Endothelial cell of hepatic sinusoid (primary cell): ENCODE data around the gene MYB.

Experiments used
- in situ Hi-C: cut with HindIII; loops from 2 replicates; pipeline ENCODE4 v1.10.0; 2017; ENCODE audit warnings: low sequenced_read_pairs

Gene MYB

DNA sequence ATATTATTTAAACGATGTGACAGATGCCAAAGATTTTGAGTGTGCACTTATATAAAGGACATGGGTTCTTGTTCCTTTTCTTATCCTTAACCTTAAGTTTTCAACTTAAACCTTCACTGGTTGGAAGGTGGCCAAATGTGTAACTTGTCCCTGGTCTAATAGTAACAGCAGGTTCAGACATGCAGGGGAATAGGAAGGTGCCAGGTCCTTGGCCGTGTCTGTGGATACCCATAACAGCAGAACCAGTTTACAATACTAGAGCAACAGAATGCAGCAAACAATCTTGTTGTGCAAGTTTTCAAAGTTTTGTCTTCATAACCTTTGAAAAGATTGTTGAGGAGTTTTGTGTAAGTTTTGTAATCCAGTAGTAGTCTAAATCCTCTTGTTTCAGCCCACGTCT is 4.4 kb downstream of the MYB start:
- in situ Hi-C loops, result no loop called here

DNA sequence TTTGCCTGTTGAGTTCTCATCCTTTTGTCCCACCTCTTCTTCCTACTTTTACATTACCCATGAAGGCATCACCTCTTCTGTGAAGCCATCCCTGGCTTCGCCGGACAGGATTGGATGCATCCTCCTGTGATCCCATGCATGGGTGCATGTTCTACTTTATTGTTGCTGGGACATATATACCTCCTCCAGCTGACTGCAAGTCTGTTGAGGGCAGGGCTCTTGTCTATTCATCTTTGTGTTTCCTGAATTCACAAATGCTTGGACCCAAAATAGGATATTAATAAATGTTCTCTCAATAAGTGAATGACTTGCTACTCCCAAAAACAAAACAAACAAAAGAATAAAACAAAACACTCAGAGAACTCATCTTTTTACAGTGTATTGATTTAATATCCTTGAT is 5.1 kb downstream of the MYB start:
- in situ Hi-C loops, result no loop called here

DNA sequence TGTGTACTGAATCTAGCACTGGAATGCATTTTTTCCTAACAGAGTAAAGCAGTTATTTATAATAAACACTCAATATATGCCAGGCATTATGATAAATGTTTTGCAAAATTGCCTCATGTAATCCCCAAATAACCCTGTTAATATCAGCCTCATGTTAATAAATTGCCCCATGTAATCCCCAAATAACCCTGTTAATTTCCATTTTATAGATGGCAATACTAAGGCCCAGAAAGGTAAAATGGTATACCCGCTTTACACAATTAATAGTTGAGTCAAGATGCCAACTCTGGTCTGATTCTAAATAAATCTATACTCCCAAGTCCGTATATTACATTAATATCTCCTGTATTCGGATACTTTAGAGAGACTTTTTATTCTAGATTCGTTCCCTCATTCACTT is 6.3 kb downstream of the MYB start:
- in situ Hi-C loops, result no loop called here

DNA sequence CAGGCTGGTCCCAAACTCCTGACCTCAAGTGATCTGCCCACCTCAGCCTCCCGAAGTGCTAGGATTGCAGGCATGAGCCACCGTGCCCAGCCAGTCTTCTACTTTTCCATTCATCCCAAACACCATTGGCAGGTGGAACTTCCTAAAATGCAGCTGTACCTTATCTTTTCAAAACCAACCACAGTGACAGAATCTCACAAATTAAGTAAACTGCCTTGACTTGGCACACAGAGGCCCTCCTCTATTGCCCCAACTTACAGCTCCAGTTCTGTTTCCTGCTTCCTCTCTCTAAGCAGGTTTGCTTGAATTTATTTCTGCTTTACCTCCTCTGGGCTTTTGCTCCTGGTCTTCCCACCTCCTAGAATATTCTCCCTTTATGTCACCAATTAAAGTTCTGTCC is 7.6 kb downstream of the MYB start:
- in situ Hi-C loops, result no loop called here

DNA sequence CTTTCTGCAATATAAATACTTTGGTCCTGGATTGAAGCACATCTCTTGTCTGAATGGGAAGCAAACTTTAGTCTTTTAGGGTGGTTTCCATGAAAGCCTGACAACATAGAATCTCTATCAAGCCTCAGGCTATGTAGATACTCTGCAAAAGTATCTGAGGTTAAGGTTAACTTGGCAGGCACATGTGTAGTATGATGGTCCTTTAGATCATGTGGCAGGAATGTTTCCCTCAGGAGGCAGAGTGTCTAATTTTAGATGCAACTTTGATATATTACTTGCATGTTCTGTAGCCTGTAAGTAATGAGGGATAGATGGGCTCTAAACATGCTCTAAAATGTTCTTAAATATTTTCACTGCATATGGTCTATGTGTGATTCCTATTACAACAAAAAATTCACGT is 8.2 kb downstream of the MYB start:
- in situ Hi-C loops, result no loop called here

DNA sequence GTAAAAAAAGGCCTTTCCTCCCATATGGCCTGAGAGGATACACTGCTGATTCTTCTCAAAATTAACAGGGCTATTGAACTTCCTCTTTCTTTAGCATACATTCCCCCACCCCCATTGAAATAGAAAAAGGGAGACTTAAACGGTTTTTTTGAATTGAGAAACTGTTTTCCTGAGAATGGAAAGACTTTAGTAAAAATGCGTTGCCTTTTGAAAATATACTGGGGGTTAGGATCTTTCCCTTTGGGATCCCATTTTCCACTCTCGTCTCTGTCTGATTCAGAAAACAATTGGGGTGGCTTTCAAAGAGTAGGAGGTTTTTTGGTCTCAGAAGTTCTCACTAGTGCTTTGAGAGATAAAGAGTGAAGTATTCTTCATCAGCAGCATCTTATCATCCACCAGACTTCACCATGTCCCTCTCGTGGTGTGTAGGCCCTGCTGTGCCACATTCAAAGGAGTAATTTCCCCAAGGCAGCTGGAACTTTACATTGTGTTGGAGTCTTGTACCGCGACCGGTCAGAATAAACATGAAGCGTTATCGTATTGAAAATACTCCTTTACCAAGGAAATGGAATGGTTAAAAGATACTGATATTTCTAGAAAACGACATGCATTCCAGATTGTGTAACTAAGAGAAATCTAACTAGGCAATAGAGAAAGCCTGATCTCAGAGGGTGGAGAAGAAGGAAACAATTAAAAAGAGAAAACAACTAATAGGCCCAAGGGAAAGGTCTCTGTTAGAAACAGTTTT is 10.6 kb downstream of the MYB start:
- in situ Hi-C loops, result no loop called here

DNA sequence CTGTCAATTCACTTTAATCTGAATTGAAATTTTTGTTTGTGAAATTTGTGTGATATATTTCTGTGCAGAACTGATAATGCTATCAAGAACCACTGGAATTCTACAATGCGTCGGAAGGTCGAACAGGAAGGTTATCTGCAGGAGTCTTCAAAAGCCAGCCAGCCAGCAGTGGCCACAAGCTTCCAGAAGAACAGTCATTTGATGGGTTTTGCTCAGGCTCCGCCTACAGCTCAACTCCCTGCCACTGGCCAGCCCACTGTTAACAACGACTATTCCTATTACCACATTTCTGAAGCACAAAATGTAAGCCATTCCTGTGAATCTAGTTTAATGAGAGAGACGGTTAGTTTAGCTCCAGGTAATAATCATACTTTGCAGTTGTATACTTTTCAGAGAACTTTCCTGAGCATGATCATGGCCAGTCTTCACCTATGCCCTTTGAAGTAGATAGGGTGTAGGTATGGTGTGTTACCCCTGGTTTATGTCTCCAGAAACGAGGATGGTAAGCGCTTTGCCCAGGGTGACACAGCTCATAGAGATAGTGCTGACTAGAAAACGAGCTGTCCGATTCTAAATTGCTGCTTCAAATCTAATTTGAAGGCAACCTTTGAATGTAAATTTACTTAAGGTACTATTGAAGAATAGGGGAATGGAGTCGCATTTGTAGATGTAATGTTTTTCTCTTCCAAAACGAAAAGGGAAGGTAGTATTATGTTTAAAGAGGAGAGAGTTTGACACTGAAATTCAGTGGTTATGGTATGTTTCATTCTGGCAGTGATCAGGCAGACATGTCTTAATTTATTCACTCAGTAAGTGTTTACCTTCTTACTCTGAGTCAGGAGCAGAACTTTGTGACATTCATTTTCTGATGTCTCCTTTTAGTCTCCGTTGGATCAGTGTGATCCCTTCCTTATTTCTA is 11.4 kb downstream of the MYB start:
- in situ Hi-C loops, result no loop called here

DNA sequence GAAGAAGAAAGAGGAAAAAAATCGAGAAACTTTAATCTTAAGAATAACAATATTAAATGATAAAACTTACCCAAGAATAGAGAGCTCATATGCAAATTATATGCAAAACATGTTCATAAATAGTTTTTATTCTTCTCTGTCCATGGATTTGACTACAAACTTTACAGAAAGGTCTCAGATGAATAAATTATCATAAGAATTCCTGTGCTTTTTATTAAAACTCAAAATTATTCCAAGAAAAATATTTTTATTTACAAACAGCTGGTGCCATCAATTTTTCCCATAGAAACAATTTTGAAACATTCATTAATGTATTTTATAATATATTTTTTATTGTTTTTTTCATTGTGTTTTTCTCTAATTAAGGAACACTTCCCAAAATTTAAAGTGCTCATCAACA is 12.1 kb downstream of the MYB start:
- in situ Hi-C loops, result no loop called here

DNA sequence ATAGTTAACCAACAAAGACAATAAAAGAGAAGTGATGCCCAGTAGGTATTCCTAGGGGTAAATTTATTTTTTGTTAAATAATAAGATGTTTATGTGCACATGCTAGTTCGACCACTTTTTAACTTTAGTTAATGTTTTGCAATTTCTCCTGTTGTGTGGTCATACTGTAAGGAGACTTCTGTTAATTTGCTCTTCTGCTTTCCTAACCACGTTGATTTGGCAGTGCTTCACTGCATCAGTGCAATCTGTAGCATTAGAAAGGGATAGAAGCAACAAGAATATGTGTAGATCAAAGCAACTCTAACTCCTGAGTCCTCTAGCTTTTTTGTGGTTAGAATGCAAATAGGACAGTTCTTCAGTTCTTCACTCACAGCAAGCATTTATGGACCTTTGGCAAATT is 13.9 kb downstream of the MYB start:
- in situ Hi-C loops, result no loop called here

DNA sequence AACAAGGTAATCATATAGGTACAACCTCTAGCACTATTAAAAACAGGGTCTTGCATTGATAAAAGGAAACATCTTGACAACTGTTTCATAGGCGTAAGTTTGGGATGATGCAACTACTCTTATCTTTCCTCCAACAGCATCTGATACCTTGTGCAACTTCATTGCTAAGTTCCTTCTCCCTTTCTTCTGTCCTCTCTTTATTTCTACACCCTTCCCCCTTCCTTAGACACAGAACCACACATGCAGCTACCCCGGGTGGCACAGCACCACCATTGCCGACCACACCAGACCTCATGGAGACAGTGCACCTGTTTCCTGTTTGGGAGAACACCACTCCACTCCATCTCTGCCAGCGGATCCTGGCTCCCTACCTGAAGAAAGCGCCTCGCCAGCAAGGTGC is 14.4 kb downstream of the MYB start:
- in situ Hi-C loops, result no loop called here

DNA sequence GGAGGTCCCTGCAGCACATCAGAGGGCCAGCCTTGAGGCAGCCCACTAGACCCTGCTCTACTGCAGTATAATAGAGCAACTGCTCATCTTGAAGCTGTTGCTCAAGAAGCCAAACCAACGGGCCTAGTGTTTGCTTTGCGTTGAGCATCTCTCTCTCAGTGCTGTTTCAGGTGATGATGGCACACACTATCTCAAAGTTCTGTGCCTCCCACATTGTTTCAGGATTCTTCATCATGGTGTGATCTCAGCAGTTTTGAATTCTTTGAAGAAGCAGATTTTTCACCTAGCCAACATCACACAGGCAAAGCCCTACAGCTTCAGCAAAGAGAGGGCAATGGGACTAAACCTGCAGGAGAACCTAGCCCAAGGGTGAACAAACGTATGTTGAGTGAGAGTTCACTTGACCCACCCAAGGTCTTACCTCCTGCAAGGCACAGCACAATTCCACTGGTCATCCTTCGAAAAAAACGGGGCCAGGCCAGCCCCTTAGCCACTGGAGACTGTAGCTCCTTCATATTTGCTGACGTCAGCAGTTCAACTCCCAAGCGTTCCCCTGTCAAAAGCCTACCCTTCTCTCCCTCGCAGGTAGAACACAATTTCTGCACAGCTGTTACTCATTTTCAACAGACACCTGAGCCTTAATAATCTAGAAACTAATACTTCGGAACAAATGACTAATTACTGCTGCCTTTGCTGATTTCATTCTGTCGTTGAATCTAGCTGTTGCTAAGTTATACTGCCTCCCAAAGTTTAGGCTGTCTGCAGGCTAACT is 15.8 kb downstream of the MYB start:
- in situ Hi-C loops, result no loop called here

DNA sequence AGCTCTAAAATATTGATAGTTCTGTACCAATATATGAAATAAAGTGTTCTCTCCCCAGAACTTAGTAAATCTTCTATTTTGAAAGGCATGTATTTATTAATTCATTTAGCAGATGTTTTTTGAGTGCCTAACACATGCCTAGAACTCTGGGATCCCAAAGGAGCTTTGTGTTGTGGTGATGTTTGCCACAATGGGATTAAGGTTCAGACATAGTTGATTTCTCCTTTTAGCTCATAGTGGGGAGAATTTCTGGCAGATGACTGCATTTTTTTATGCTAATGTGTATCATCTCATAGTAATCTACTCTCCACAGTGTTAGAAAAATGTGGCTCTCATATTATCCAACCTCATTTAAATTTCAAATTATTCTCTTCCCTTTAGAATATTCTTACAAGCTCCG is 21.7 kb downstream of the MYB start:
- in situ Hi-C loops, result no loop called here

DNA sequence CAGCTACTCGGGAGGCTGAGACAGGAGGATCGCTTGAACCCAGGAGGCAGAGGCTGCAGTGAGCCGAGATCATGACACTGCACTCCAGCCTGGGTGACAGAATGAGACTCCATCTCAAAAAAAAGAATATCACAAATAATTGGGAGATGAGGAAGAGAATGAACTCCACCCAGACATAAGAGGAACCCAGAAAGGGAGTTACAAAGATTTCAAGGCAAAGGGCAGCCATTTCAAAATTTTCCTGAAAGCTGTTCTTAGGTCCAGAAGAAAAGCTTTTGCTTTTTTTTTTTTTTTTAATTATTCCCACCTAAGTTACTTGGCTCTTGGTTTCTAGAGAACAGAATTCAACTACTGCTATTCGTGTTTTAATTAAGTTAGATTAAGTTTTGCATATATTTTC is 23.8 kb downstream of the MYB start:
- in situ Hi-C loops, result no loop called here

DNA sequence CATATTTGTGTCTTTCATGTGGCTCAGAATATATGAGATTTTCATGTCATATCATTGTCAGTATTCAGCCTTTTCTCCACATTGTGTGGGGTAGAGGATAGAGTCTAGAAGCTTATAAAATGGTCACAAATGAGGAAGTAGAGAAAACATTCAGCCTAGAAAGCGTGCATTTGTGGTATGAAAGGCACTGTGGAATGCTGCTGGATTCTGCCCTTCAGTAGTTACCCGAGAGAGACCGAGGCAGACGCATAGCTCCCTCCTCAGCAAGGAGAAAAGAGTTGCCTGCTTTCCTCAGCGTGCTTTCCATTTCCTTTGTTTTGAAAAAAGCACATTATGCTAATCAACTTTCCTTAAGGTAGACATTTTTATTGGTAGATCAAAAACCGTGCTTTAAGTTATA is 28.7 kb downstream of the MYB start:
- in situ Hi-C loops, result no loop called here

DNA sequence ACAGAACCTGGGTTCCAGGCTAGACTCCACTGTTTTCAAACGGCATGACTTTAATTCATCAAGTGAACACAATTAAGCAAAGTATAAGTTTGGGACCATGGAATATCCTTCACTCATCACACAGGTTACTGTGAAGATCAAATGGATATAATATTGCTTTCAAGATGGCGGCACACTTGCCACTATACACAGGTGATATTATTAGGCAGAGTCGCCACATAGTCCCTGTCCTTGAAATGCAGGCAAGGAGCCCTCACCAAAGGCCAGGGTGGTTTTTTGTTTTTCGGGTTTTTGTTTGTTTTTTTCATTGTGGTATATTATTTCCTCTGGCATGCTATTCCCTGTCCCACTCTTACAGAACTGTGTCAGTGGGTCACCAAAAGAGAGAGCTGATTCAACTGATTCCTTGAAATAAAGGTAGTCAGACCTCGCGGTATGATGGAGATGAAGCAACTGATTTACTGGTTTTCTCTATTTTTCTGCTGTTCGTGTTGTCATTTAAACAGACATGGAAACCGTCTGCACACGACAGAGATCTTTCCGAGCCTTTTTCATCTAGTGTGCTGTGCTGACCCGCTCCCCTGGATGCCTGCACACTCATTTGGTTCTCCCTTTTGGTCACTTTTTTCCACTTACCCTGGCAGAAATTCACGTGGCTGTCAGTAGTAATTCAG is 29.7 kb downstream of the MYB start:
- in situ Hi-C loops, result no loop called here

DNA sequence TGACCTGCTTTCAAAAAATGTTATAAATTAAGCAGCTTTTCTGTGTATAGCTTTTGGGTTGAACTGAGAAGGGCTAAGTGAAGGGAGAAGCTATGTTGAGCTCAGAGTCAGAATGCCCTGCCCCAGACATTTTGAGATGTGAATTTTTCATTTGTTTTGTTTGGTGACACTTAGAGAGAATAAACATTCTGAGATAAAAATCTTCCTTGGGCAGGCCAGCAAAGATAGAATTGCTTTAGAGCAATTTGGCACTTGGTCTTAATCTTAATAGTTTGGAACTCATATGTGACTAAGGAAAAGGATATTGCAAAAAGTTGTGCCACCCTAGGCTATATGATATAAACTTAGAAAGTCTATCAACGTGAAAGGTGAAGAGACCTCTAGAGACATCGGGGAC is 30.2 kb downstream of the MYB start:
- in situ Hi-C loops, result no loop called here

DNA sequence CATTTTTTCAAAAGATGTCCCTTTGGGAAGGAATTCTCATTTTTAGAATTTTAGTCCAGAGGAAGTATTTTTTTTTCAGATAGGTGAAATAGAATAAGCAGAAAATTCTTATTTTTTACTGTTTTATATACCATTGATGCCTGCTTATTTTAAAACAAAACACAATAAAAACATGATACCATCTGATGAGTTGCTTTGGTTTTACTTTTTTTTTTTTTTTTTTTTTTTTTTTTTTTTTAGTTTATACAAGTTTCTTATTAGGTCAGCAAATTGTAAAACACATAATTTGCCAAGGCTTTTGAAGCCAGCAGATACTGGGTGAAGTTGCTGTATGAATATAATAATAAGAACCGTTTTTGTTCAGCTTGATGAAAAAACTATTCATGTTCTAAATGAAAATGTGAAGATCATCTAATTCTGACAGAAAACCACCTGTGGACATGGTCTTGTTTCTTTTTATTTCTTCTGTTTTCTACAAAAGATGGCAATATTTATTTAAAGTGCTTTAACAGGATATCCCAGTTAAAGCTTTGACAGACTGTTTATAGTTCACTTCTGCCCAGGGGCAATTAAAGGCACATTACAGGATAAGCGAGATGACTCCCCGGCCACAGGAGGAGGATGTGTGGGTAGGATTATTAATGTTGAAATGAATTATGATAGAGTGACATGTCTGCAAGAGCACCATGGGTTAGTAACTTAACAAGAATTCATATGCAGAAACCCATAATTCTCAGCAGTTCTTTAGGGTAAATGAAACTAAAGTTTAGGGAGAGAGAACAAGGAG is 31.1 kb downstream of the MYB start:
- in situ Hi-C loops, result no loop called here

DNA sequence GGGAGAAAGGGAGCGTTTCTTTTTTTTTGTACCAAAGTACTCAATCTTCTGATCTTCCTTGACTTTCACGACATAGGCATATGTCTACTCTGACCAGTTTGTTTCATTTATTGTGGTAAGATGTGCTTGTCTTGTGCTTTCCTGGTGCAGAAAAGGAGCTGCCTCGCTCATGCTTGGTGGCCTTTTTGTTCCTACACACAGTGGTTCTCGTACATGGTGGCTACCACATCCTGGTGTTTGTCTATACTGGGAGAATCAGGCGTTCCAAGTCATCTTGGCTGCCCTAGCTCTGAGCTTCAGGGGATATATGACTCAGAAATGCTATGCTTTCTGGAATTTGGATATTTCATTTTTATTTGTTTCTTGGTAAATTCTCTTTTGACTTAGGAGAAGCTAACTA is 31.8 kb downstream of the MYB start:
- in situ Hi-C loops, result no loop called here

DNA sequence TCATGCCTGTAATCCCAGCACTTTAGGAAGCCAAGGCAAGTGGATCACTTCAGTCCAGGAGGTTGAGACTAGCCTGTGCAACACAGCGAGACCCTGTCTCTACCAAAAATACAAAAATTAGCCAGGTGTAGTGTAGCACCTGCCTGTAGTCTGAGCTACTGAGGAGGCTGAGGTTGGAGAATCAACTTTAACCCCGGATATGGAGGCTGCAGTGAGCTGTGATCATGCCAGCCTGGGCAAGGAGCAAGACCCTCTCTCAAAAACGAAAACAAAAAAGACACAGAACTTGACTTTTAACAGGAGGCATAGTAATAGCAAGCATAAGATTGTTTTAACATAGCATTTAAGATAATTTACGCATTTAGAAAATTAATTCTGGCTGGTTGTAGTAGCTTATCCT is 32.5 kb downstream of the MYB start:
- in situ Hi-C loops, result no loop called here

DNA sequence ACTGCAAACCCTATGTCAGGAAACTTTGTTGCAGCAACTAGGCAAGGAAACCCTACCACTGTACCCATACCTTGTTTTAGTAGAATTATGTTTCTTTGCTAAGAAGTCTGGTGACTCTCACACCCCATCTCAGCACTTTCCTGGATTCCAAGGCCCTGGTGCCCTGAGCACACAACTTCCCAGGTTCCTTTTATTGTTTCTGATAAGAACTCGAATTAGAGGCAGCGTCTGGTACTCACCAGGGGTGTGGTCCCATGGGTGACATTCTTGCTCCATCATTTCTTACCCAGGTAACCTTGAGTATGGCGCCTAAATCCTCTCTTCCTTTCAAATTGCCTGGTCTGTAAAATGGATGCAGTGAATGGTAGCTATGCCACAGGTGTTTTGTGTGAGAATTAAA is 34.1 kb downstream of the MYB start:
- in situ Hi-C loops, result no loop called here
